Stimulated activated naive CD8-positive, alpha-beta T cell treated with anti-CD3 and anti-CD28 coated beads, Interleukin-15, Interleukin-2, amounts not matched to agents 100 ng/mL and 50 ng/mL, for 24 hours (primary cell): ENCODE measurements around the gene TREML4.
"Not testable (repeated sequence)": the region's sequence is repeated elsewhere in the genome, so short reads cannot be mapped to it uniquely, and the experiment has no call there.

Source experiments
- H3K27ac Mint-ChIP-seq: one replicate; pipeline ENCODE4 v1.8.0; 2021; ENCODE audit warnings: mild to moderate bottlenecking, mixed read lengths
- H3K27me3 Mint-ChIP-seq: one replicate; pipeline ENCODE4 v1.8.0; 2021; ENCODE audit warnings: mixed read lengths
- H3K36me3 Mint-ChIP-seq: one replicate; pipeline ENCODE4 v1.8.0; 2021; ENCODE audit warnings: low read depth, mixed read lengths
- H3K4me1 Mint-ChIP-seq: one replicate; pipeline ENCODE4 v1.8.0; 2021; ENCODE audit warnings: low read depth, mixed read lengths
- H3K4me3 Mint-ChIP-seq: one replicate; pipeline ENCODE4 v1.8.0; 2021; ENCODE audit warnings: mild to moderate bottlenecking, mixed read lengths
- H3K9me3 Mint-ChIP-seq: one replicate; pipeline ENCODE4 v1.8.0; 2021; ENCODE audit warnings: mixed read lengths

TREML4 gene

DNA sequence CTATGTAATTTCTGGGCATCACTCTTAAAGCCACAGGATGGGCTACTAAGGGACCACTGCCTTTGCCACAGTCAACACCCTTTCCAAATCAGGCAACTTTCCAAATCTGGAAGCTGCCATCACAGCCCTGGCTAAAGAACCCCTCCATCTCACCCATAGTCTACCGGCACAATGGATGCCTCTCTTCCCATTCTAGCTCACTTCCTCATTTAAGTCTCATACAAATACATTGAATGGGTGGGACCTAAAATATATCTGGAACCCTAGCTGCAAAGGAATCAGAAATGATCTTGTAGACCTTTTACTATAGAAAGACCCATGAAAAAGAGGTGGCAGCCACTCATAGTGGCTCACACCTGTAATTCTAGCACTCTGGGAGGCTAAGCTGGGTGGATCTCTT is 3.3 kb upstream of the TREML4 start:
- Mint-ChIP-seq H3K4me1 (no peaks in the 10 kb centered on the region), H3K27ac (no peak overlapping the region), H3K27me3 (no peaks in the 10 kb centered on the region), H3K4me3 (no peak overlapping the region), H3K36me3 (no peaks in the 10 kb centered on the region), H3K9me3 (no peaks in the 10 kb centered on the region)

DNA sequence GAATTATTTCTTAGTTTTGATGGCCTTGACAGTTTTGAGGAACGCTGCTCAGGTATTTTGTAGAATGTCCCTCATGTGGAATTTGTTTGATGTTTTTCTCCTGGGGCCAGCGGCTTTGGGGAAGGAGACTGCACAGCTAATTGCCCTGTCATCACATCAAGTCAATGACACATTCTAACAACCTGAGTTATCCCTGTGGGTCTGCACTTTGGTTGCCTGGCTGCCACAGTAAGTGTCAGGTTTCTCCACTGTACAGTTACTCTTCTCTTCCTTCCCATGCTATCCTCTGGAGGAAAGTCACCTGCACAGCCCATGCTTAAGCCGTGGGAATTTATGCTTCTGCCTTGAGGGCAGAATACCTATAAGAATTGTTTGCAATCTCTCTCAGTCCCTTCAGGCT is 1.4 kb upstream of the TREML4 start:
- Mint-ChIP-seq H3K27me3 (no peaks in the 10 kb centered on the region), H3K4me1 (no peaks in the 10 kb centered on the region), H3K27ac (no peak overlapping the region), H3K9me3 (no peaks in the 10 kb centered on the region), H3K4me3 (no peak overlapping the region), H3K36me3 (no peaks in the 10 kb centered on the region)

DNA sequence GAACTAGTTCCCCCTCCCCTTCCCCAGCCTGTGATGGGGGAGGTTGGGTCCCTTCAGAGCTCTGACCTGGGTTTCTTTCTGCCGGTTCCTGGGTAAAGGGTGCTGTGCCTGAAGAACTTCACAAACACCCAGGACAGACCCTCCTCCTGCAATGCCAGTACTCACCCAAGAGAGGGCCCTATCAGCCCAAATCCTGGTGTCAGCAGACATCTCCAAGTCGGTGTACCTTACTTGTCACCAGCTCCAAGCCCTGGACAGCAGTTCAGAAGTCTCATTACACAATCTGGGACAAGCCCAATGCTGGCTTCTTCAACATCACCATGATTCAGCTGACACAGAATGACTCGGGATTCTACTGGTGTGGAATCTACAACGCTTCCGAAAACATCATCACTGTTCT is 467 bp downstream of the TREML4 start:
- H3K27me3 Mint-ChIP-seq, result no peaks in the 10 kb centered on the region
- no peaks in the 10 kb centered on the region for H3K9me3 Mint-ChIP-seq
- H3K27ac Mint-ChIP-seq, result no peak overlapping the region
- no peaks in the 10 kb centered on the region for H3K36me3 Mint-ChIP-seq
- H3K4me3 Mint-ChIP-seq, result no peak overlapping the region
- no peaks in the 10 kb centered on the region for H3K4me1 Mint-ChIP-seq

DNA sequence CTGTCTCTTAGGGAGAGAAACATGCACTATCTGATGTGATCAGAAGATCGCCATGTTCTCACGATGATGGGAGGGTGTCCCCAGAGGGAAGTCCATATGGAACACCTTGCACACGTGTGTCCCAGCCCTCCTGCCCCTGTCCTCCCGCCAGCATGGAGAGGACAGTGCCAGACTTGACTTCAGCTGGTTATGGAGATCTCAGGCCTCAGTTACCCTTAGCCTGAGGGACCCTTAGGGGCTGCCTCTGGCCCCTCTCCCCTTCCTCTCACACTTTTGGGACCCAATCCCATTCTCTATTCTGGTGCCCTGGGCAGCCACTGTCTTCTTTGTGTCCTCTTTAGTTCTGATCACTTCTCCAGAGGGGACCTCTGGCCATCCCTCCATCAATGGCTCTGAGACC is 1.6 kb downstream of the TREML4 start:
- Mint-ChIP-seq H3K36me3 (no peaks in the 10 kb centered on the region), H3K4me1 (no peaks in the 10 kb centered on the region), H3K9me3 (no peaks in the 10 kb centered on the region), H3K4me3 (no peak overlapping the region), H3K27me3 (no peaks in the 10 kb centered on the region), H3K27ac (no peak overlapping the region)

DNA sequence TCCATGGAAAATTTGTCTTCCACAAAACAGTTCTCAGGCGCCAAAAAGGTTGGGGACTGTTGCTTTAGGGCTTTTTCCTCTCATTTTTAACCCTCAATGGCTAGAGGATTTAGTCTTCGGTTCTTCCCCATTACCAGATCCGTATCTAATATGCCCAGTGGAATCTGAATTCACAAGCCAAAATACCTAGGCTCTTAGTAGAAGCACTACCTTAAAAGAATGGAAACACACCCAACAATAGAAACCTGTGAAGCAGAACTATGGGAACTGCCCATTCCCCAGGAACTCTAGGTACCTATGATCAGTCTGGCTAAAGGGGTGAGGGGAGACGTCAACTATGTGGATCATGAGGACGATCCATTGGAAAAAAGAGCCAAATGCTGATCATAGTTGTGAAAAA is 3.1 kb downstream of the TREML4 start:
- no peaks in the 10 kb centered on the region for H3K27me3 Mint-ChIP-seq
- no peaks in the 10 kb centered on the region for H3K4me1 Mint-ChIP-seq
- H3K4me3 Mint-ChIP-seq, result no peak overlapping the region
- no peaks in the 10 kb centered on the region for H3K9me3 Mint-ChIP-seq
- H3K27ac Mint-ChIP-seq, result no peak overlapping the region
- no peaks in the 10 kb centered on the region for H3K36me3 Mint-ChIP-seq

DNA sequence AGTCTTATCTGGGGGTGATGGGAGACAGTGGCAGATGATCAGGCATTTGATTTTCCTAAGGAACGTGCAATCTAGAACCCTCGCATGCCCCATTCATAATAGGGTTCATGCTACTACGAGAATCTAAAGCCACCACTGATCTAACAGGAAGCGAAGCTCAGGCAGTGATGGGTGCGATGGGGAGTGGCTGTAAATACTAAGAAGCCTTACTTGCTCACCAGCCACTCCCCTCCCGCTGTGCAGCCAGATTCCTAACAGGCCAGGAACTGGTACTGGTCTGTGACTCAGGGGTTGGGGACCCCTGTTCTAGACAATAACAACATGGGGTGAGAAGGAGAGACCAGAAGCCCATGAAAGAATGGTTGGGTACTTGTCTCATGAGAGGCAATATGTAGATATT is 4.5 kb downstream of the TREML4 start:
- no peaks in the 10 kb centered on the region for H3K9me3 Mint-ChIP-seq
- peaks cover 6% of the 10 kb centered on the region for H3K27me3 Mint-ChIP-seq
- no peak overlapping the region for H3K27ac Mint-ChIP-seq
- no peaks in the 10 kb centered on the region for H3K36me3 Mint-ChIP-seq
- H3K4me1 Mint-ChIP-seq, result no peaks in the 10 kb centered on the region
- no peak overlapping the region for H3K4me3 Mint-ChIP-seq

DNA sequence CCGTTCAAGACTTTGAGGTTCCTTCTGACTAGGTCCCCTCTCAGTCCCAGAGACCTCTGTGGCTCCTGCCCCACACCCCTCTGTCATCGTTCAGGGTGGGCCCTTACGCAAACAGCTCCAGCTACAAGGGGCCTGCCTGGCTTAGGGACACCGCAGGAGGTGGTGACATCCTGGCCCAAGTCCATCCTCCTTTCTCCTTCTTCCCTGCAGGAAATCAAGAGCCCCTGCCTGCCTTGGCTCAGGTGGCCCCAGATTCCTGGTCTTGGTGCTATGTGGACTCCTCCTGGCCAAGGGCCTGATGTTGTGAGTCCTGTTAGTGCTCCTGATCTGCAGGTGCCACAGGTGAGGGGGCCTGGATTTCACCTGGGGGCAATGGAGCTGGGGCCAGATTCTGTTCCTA is 8.1 kb downstream of the TREML4 start:
- no peak overlapping the region for H3K27ac Mint-ChIP-seq
- H3K36me3 Mint-ChIP-seq, result no peaks in the 10 kb centered on the region
- peaks cover 24% of the 10 kb centered on the region for H3K27me3 Mint-ChIP-seq
- no peaks in the 10 kb centered on the region for H3K9me3 Mint-ChIP-seq
- no peak overlapping the region for H3K4me3 Mint-ChIP-seq
- H3K4me1 Mint-ChIP-seq, result no peaks in the 10 kb centered on the region

- Mint-ChIP-seq H3K4me1 (no peaks in the 10 kb centered on the region), H3K36me3 (no peaks in the 10 kb centered on the region), H3K27ac (no peak overlapping the region), H3K27me3 (peaks cover 24% of the 10 kb centered on the region), H3K4me3 (no peak overlapping the region), H3K9me3 (no peaks in the 10 kb centered on the region)
Measured at GRCh38 chr6:41237128-41237527, 9.0 kb downstream of the TREML4 start.

DNA sequence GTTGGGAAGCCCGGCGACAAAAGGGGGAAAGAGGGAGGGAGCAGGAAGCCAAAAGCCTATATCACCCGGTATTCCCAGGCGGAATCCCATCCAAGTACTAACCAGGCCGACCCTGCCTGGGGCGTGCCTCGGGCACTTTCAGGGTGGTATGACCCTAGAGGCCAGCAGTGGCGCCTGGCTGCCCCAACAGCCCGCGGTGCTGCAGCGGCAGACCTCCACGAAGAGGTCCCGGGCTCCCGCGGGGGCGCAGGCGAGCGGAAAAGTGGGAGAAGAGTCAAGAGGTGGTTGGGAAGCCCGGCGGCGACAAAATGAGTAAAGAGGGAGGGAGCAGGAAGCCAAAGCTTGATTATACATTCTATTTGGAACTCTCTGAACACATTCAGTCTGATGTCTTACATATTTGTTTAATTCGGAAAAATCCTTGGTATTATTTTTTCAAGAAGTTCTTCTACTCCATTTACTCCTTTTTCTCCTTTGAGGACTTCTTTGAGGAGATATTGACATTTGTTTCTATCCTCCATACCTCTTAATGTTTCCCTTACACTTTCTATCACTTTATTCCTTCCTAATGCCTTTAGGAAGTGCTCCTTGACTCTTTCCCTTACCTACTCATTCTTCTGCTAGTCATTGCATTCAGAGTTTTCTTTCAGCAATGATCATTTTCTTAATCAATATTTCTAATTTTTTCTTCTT is 11.5 kb downstream of the TREML4 start:
- peaks cover 24% of the 10 kb centered on the region for H3K27me3 Mint-ChIP-seq

DNA sequence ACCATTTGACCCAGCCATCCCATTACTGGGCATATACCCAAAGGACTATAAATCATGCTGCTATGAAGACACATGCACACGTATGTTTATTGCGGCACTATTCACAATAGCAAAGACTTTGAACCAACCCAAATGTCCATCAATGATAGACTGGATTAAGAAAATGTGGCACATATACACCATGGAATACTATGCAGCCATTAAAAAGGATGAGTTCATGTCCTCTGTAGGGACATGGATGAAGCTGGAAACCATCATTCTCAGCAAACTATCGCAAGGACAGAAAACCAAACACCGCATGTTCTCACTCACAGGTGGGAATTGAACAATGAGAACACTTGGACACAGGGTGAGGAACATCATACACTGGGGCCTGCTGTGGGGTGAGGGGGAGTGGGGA is 18.4 kb downstream of the TREML4 start:
- H3K4me3 Mint-ChIP-seq, H3K36me3 Mint-ChIP-seq, H3K27ac Mint-ChIP-seq, H3K27me3 Mint-ChIP-seq, H3K9me3 Mint-ChIP-seq: not testable (repeated sequence)
- peaks cover 12% of the 10 kb centered on the region for H3K4me1 Mint-ChIP-seq

More for the DNA sequence above, 11.5 kb downstream of the TREML4 start:
- no peaks in the 10 kb centered on the region for H3K4me1 Mint-ChIP-seq
- H3K4me3 Mint-ChIP-seq, result no peak overlapping the region
- no peaks in the 10 kb centered on the region for H3K9me3 Mint-ChIP-seq
- H3K36me3 Mint-ChIP-seq, result no peaks in the 10 kb centered on the region
- H3K27ac Mint-ChIP-seq, result no peak overlapping the region

DNA sequence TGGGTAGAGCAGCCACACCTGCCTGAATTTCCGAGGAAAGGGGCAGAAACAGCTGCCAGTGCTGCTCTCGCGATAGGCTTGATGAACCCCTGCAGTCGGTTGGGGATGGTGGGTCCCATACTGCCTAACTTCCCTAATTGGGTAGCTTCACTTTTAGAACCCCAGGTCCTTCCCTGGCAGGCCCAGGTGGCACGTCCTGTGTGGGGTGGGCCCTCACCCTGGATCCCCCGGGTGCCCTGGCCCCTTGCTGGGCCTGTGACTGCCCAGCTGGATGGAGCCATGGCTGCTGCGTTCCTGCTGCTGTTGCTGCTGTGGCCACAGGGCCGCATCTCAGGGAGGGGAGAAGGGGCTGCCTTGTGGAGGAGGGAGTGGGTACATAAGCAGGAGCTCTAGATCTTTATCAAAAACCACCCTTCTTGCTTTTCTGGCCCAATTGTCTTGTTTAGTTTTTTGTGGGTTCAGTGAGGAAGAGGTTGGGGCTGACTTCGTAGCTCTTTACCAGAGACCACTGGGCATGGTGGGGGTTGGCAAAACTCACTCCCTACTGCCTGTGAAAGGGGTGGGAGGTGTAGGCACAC is 19.2 kb downstream of the TREML4 start:
- Mint-ChIP-seq H3K36me3 (no peaks in the 10 kb centered on the region), H3K27me3 (peaks cover 2% of the 10 kb centered on the region), H3K4me3 (no peak overlapping the region), H3K4me1 (peaks cover 12% of the 10 kb centered on the region), H3K27ac (no peak overlapping the region), H3K9me3 (no peaks in the 10 kb centered on the region)

GRCh38 chr6:41247882-41248705 is 19.9 kb downstream of the TREML4 start:
- Mint-ChIP-seq H3K27ac (no peak overlapping the region), H3K9me3 (no peaks in the 10 kb centered on the region), H3K27me3 (peaks cover 5% of the 10 kb centered on the region), H3K36me3 (no peaks in the 10 kb centered on the region), H3K4me1 (peaks cover 12% of the 10 kb centered on the region), H3K4me3 (no peak overlapping the region)

DNA sequence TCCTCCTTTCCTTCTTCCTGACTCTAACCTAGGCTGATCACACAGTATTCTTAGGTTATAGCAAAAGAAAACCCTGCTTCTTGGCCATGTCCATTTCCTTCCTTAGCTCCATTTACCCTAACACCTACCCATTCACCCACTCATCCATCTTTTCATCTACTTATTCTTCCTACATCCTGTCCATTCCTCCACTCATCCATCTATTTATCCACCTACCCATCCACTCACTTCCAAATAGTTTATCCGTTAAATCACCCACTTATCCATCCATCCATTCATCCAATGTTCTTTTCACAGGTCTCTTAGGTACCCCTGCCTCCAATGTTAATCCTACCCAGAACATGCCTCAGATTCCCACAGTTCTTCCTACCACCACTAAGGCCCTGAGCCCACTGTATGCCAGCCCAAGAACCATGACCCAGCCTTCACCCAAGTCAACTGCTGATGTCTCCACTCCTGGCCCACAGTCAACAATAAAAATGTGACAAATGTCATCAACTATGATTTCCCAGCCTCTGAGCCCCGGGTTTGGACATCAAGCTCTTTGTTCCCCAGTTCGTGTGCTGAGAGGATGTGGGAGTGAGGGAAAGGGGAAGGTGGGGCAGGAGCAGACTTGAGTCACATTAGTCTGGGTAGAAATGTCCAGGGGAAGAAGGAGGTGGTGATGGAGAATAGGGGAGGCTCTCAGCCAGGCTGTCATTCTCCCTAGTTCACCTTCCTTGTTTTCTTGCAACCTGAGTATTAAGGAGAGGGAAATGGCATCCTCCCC is 24.4 kb downstream of the TREML4 start:
- no peak overlapping the region for H3K27ac Mint-ChIP-seq
- peaks cover 5% of the 10 kb centered on the region for H3K27me3 Mint-ChIP-seq
- no peak overlapping the region for H3K4me3 Mint-ChIP-seq
- H3K4me1 Mint-ChIP-seq, result peaks cover 14% of the 10 kb centered on the region
- H3K36me3 Mint-ChIP-seq, result no peaks in the 10 kb centered on the region
- H3K9me3 Mint-ChIP-seq, result no peaks in the 10 kb centered on the region

DNA sequence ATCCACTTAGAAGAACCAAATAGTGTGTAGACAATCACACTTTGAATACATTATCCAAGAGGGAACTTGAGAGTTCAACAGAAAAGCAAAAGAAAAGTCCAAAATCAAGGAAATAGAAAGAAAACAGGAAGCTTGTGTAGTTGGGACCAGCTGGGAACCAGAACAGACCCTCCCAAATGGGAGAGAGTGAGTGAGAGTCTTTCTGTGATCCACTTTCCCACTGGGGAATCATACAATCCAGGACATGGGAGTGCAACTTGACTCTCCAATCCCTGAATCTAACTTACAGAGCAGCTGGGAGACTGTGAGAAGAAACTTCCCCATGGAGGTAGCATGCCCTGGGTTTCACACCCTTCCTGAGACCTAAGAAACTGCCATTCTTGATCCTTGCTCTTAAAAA is 27.0 kb downstream of the TREML4 start:
- Mint-ChIP-seq H3K4me1 (peaks cover 5% of the 10 kb centered on the region), H3K27ac (no peak overlapping the region), H3K4me3 (no peak overlapping the region), H3K36me3 (no peaks in the 10 kb centered on the region), H3K27me3 (peaks cover 5% of the 10 kb centered on the region), H3K9me3 (peaks cover 12% of the 10 kb centered on the region)
